Measurements from ENCODE around the gene DSE.

DSE gene

GRCh38 chr6:116362276-116362675, 8.5 kb upstream of the DSE start:
- DNase-seq (ENCODE audit: low spot score), result no peak

GRCh38 chr6:116363759-116364158, 7.0 kb upstream of the DSE start:
- DNase-seq (ENCODE audit: low spot score), result no peak

- no peak for DNase-seq (ENCODE audit: low spot score)
These were observed 6.4 kb upstream of the DSE start for GRCh38 chr6:116364321-116364720.

GRCh38 chr6:116365743-116366142, 5.0 kb upstream of the DSE start:
- DNase-seq (ENCODE audit: low spot score), result no peak

GRCh38 chr6:116366740-116367275, 3.9 kb upstream of the DSE start:
- DNase-seq (ENCODE audit: low spot score), result no peak

- DNase-seq (ENCODE audit: low spot score), result peak; percentile 76
These were observed 1.2 kb upstream of the DSE start for GRCh38 chr6:116369540-116369939.

GRCh38 chr6:116369964-116370759, 585 bp upstream of the DSE start:
- peak; percentile 3 for DNase-seq (ENCODE audit: low spot score)

- peak; percentile 13 for DNase-seq (ENCODE audit: low spot score)
These were observed 572 bp downstream of the DSE start for GRCh38 chr6:116371120-116371917.

GRCh38 chr6:116371918-116372209, 1.1 kb downstream of the DSE start:
- DNase-seq (ENCODE audit: low spot score), result no peak

- DNase-seq (ENCODE audit: low spot score), result no peak
These were observed 2.6 kb downstream of the DSE start for GRCh38 chr6:116373300-116373699.

GRCh38 chr6:116373940-116374339, 3.2 kb downstream of the DSE start:
- DNase-seq (ENCODE audit: low spot score), result no peak

- no peak for DNase-seq (ENCODE audit: low spot score)
These were observed 3.8 kb downstream of the DSE start for GRCh38 chr6:116374586-116374985.

GRCh38 chr6:116375262-116375661, 4.5 kb downstream of the DSE start:
- no peak for DNase-seq (ENCODE audit: low spot score)

- DNase-seq (ENCODE audit: low spot score), result no peak
These were observed 5.4 kb downstream of the DSE start for GRCh38 chr6:116376149-116376548.

GRCh38 chr6:116379764-116380163, 9.0 kb downstream of the DSE start:
- DNase-seq (ENCODE audit: low spot score), result no peak

- DNase-seq (ENCODE audit: low spot score), result no peak
These were observed 9.6 kb downstream of the DSE start for GRCh38 chr6:116380346-116380745.

GRCh38 chr6:116381000-116381399, 10.3 kb downstream of the DSE start:
- no peak for DNase-seq (ENCODE audit: low spot score)

GRCh38 chr6:116382587-116382986, 11.8 kb downstream of the DSE start:
- no peak for DNase-seq (ENCODE audit: low spot score)

- DNase-seq (ENCODE audit: low spot score), result no peak
These were observed 14.1 kb downstream of the DSE start for GRCh38 chr6:116384727-116385458.

- no peak for DNase-seq (ENCODE audit: low spot score)
These were observed 14.7 kb downstream of the DSE start for GRCh38 chr6:116385459-116385802.

GRCh38 chr6:116385921-116386320, 15.2 kb downstream of the DSE start:
- DNase-seq (ENCODE audit: low spot score), result no peak

- no peak for DNase-seq (ENCODE audit: low spot score)
These were observed 16.0 kb downstream of the DSE start for GRCh38 chr6:116386581-116387299.

Data from germinal center (tissue), 1 donor.